OCI-LY3 (cell line): ENCODE measurements around the gene AUTS2.

Source experiments
- EZH2phosphoT487 ChIP-seq: fragments of 200-600 bp; shearing (Covaris generic); IDR thresholded peaks from 2 replicates; pipeline ENCODE4 v1.6.1; 2018; ENCODE audit warnings: antibody characterized with exemption, mixed run types, low read depth
- TF ChIP-seq, protein P1 (sequence below): fragments of 200-600, 300-600 bp; sonication (generic); IDR thresholded peaks from 2 replicates; pipeline ENCODE4 v1.5.1; 2014; ENCODE audit warnings: antibody characterized with exemption, low read length, low read depth

DNA sequence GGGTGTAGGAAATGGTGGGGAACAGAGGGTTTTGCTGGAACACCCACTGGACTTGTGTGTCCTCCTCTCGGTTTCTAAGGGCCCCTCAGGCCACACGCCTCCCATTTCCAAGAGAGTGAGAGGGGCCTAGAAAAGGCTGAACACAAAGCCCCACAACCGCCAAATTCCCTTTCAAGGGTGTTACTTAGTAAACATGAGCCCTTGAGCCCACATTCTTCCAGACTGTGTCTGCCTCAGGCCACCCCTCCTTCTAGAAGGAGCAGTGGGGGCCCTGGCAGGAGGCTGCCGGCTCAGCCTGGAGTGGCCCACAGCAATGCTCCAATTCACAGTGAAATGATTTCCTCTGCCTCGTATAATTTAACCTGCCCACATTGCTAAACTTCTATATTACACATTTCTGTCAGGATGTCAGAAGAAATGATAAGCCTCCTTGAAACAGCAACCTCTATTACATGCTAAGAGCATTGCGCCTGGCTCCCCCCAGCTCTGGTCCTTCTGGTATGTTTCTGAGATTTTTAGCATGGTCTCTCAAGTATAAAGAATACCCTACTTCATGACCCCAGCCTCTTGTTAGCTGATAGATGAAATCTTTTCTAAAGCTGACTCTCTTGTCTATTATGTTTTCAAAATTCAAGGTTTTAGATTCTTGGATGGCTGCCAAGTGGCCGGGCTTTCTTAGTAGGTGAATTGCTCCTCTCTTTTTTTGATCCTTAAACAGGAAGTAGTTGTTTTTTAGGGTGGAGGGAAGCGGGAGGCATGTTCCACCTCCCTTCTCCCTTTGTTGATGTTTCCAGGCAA, 859.8 kb downstream of the AUTS2 start:
- TF ChIP-seq, protein P1, sequence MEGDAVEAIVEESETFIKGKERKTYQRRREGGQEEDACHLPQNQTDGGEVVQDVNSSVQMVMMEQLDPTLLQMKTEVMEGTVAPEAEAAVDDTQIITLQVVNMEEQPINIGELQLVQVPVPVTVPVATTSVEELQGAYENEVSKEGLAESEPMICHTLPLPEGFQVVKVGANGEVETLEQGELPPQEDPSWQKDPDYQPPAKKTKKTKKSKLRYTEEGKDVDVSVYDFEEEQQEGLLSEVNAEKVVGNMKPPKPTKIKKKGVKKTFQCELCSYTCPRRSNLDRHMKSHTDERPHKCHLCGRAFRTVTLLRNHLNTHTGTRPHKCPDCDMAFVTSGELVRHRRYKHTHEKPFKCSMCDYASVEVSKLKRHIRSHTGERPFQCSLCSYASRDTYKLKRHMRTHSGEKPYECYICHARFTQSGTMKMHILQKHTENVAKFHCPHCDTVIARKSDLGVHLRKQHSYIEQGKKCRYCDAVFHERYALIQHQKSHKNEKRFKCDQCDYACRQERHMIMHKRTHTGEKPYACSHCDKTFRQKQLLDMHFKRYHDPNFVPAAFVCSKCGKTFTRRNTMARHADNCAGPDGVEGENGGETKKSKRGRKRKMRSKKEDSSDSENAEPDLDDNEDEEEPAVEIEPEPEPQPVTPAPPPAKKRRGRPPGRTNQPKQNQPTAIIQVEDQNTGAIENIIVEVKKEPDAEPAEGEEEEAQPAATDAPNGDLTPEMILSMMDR = no peak
- no peak for TF ChIP-seq EZH2phosphoT487
